ENCODE results near the gene PIGL. TPM values are rescaled to one million over a fixed set of nuclear protein-coding genes. Genes with fewer than 3 reads are reported as not detected.
A peak's percentile ranks its signal among the peaks of the same experiment; 100 is the strongest.

The PIGL gene
- total and polyA plus RNA-seq, 2 donors (not counting 3 experiments of a cell fraction or from before 2014, with no cell fraction given) = 28.6 to 40.8 TPM

- peak; percentile 37 for FAIRE-seq
Measured at GRCh38 chr17:16304830-16305229, 87.8 kb downstream of the PIGL start.

GRCh38 chr17:16306211-16306610 lies 89.2 kb downstream of the PIGL start:
- Histone ChIP-seq H3K4me3 (replicated peaks in 1 of 3; ENCODE audit: insufficient read depth in 1 of 3, low read depth in 1 of 3, low read length in 3 of 3) (no peak overlapping the region), H4K20me1 (replicated peaks; ENCODE audit: control insufficient read depth, extremely low read depth, insufficient read depth, low read length) (no peaks in the 10 kb centered on the region), H3K9me3 (replicated peaks; ENCODE audit: control insufficient read depth, insufficient read depth, low read length) (no peaks in the 10 kb centered on the region), H3K27ac (ENCODE audit: insufficient read depth, low read depth, low read length) (no peak overlapping the region), H3K4me1 (ENCODE audit: control insufficient read depth, extremely low read depth, insufficient read depth, low read length) (no peaks in the 10 kb centered on the region), H3K9ac (replicated peaks; ENCODE audit: extremely low read depth, insufficient read depth, low read length) (no peak overlapping the region), H3K79me2 (ENCODE audit: control insufficient read depth, insufficient read depth, low read length) (no peaks in the 10 kb centered on the region), H3K4me2 (ENCODE audit: insufficient read depth, low read length) (no peak overlapping the region), H3K9me1 (replicated peaks; ENCODE audit: control insufficient read depth, extremely low read depth, insufficient read depth, low read length) (no peaks in the 10 kb centered on the region), H2AFZ (ENCODE audit: low read depth, low read length) (no peak overlapping the region), H3K36me3 (ENCODE audit: control insufficient read depth in 2 of 2, extremely low read depth in 1 of 2, insufficient read depth in 2 of 2, low read length in 2 of 2) (no peaks in the 10 kb centered on the region), H3K27me3 (ENCODE audit: control insufficient read depth in 2 of 2, insufficient read depth in 2 of 2, low read length in 2 of 2) (no peaks in the 10 kb centered on the region)
- intact Hi-C loops (cut with micrococcal nuclease) (no loop called here), dilution Hi-C loops (cut with MboI; ENCODE audit: extremely low pct_ligation_motif_present, low sequenced_read_pairs) (no loop called here)
- ChIA-PET CTCF (interaction anchor here (0.8 to 4.4 kb wide), 8 partner anchors 9 to 156 kb away, joined by 3 to 23 read pairs (median 7); partner anchors contain the start of gene CENPV), POLR2A (interaction anchor here (0.7 kb wide), 1 partner anchor 27 kb away, joined by 6 read pairs; no protein-coding TSS in a partner anchor)
- FAIRE-seq (no peak), DNase-seq (ENCODE audit: low read depth, low spot score) (no peak)
- no TSS peak for BruUV-seq (replicated peaks)
- TF ChIP-seq, protein P1, sequence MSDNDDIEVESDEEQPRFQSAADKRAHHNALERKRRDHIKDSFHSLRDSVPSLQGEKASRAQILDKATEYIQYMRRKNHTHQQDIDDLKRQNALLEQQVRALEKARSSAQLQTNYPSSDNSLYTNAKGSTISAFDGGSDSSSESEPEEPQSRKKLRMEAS (IDR thresholded peaks at IDR 0.05; ENCODE audit: insufficient read depth, insufficient read length) = no peak
- TF ChIP-seq EZH2 (IDR thresholded peaks at IDR 0.05; ENCODE audit: borderline replicate concordance, low read depth, low read length, severe bottlenecking) (no peak), GATA2 (IDR thresholded peaks at IDR 0.05; ENCODE audit: insufficient read depth, insufficient read length, low read depth, low read length) (no peak), JUN (IDR thresholded peaks at IDR 0.05; ENCODE audit: borderline replicate concordance, insufficient read depth, insufficient read length, low read depth) (no peak), POLR2A (IDR thresholded peaks at IDR 0.05; ENCODE audit: low read depth, low read length) (no peak), MYC (IDR thresholded peaks at IDR 0.05; ENCODE audit: low read depth, low read length) (no peak), POLR2AphosphoS5 (IDR thresholded peaks at IDR 0.05; ENCODE audit: insufficient read depth, low read depth, low read length) (no peak), FOS (IDR thresholded peaks at IDR 0.05; ENCODE audit: borderline replicate concordance, insufficient read depth, low read length) (no peak), CTCF (IDR thresholded peaks at IDR 0.05; ENCODE audit: extremely low read depth in 1 of 2, insufficient read depth in 1 of 2, low read depth in 1 of 2, low read length in 2 of 2) (no peak)

More at GRCh38 chr17:16304830-16305229, 87.8 kb downstream of the PIGL start:
- DNase-seq (ENCODE audit: low read depth, low spot score) = peak; percentile 40
- Histone ChIP-seq H3K4me1 (ENCODE audit: control insufficient read depth, extremely low read depth, insufficient read depth, low read length) (no peaks in the 10 kb centered on the region), H3K79me2 (ENCODE audit: control insufficient read depth, insufficient read depth, low read length) (no peaks in the 10 kb centered on the region), H4K20me1 (replicated peaks; ENCODE audit: control insufficient read depth, extremely low read depth, insufficient read depth, low read length) (no peaks in the 10 kb centered on the region), H3K9me3 (replicated peaks; ENCODE audit: control insufficient read depth, insufficient read depth, low read length) (no peaks in the 10 kb centered on the region), H3K4me3 (replicated peaks in 1 of 3; ENCODE audit: insufficient read depth in 1 of 3, low read depth in 1 of 3, low read length in 3 of 3) (no peak overlapping the region), H2AFZ (ENCODE audit: low read depth, low read length) (no peak overlapping the region), H3K9ac (replicated peaks; ENCODE audit: extremely low read depth, insufficient read depth, low read length) (no peak overlapping the region), H3K27me3 (ENCODE audit: control insufficient read depth in 2 of 2, insufficient read depth in 2 of 2, low read length in 2 of 2) (no peaks in the 10 kb centered on the region), H3K36me3 (ENCODE audit: control insufficient read depth in 2 of 2, extremely low read depth in 1 of 2, insufficient read depth in 2 of 2, low read length in 2 of 2) (no peaks in the 10 kb centered on the region), H3K4me2 (ENCODE audit: insufficient read depth, low read length) (no peak overlapping the region), H3K27ac (ENCODE audit: insufficient read depth, low read depth, low read length) (no peak overlapping the region), H3K9me1 (replicated peaks; ENCODE audit: control insufficient read depth, extremely low read depth, insufficient read depth, low read length) (no peaks in the 10 kb centered on the region)
- intact Hi-C loops (cut with micrococcal nuclease) (no loop called here), dilution Hi-C loops (cut with MboI; ENCODE audit: extremely low pct_ligation_motif_present, low sequenced_read_pairs) (no loop called here)
- peak; percentile 24 to 61 for TF ChIP-seq CTCF (IDR thresholded peaks at IDR 0.05; ENCODE audit: extremely low read depth in 1 of 2, insufficient read depth in 1 of 2, low read depth in 1 of 2, low read length in 2 of 2)
- TF ChIP-seq FOS (IDR thresholded peaks at IDR 0.05; ENCODE audit: borderline replicate concordance, insufficient read depth, low read length) = no peak
- no TSS peak for BruUV-seq (replicated peaks)
- ChIA-PET POLR2A (no interaction called here), CTCF (interaction anchor here (0.8 to 4.4 kb wide), 23 partner anchors 8 to 285 kb away, joined by 3 to 23 read pairs (median 6); partner anchors contain the start of gene CENPV)

All from endothelial cell of umbilical vein (primary cell).